Panc1 (cell line): ENCODE measurements around the gene BMI1. TPM values are rescaled to one million over a fixed set of nuclear protein-coding genes. Genes with fewer than 3 reads are reported as not detected.
"Not testable (repeated sequence)": the region's sequence is repeated elsewhere in the genome, so short reads cannot be mapped to it uniquely, and the experiment has no call there.

ENCODE experiments used
- ATAC-seq: fragments of 200-7000 bp; cut with Tn5 transposase; 2 replicates; pipeline ENCODE4 v1.9.1; 2020; ENCODE audit warnings: mild to moderate bottlenecking, moderate library complexity
- BruUV-seq: library from RNA; stranded (reverse); fragments of 400-500 nt; replicated peaks from 2 replicates; lab custom pipeline; 2021; lab: Mats Ljungman, UMichigan
- CTCF ChIA-PET: fragments of 300-600 bp; sonication (Branson Sonifier 250); formaldehyde crosslinking; loops from one replicate; lab custom pipeline; 2022; ENCODE audit warnings: antibody characterized with exemption; lab: Charles Lee
- POLR2A ChIA-PET: fragments of 300-600 bp; sonication (Branson Sonifier 250); formaldehyde crosslinking; loops from one replicate; lab custom pipeline; 2022; ENCODE audit warnings: antibody characterized with exemption; lab: Charles Lee
- DNase-seq: peaks from one replicate; pipeline ENCODE4 v3.0.0-alpha.2; 2010; ENCODE audit warnings: low read depth, low spot score
- H3K27ac ChIP-seq: 2 replicates; pipeline ENCODE4 v1.5.1; 2011; ENCODE audit warnings: mild to moderate bottlenecking, low read length, inconsistent platforms
- H3K27me3 ChIP-seq: fragments of 200-500 bp; sonication (Bioruptor generic); 2 replicates; pipeline ENCODE4 v1.6.0; 2014; ENCODE audit warnings: low read length, inconsistent platforms; ENCODE audit not compliant: control insufficient read depth, insufficient read depth
- H3K36me3 ChIP-seq: fragments of 200-500 bp; sonication (Bioruptor generic); 2 replicates; pipeline ENCODE4 v1.5.1; 2014; ENCODE audit warnings: inconsistent platforms, mild to moderate bottlenecking, low read length, moderate library complexity; ENCODE audit not compliant: control insufficient read depth, insufficient read depth
- H3K4me1 ChIP-seq: 2 replicates; pipeline ENCODE4 v1.5.1; 2011; ENCODE audit warnings: inconsistent platforms, mild to moderate bottlenecking, low read length, moderate library complexity; ENCODE audit not compliant: control insufficient read depth, insufficient read depth
- H3K4me3 ChIP-seq, 2 experiments: 2 replicates each; pipeline ENCODE4 v1.5.1; 2011 to 2012; ENCODE audit warnings: low read depth in 2 of 2, low read length in 2 of 2, mild to moderate bottlenecking in 2 of 2, inconsistent platforms in 1 of 2, moderate library complexity in 1 of 2
- H3K9me3 ChIP-seq: fragments of 200-500 bp; sonication (Bioruptor generic); 2 replicates; pipeline ENCODE4 v1.5.1; 2014; ENCODE audit warnings: low read depth, mild to moderate bottlenecking, inconsistent platforms, low read length, moderate library complexity; ENCODE audit not compliant: control insufficient read depth, insufficient read depth
- POLR2AphosphoS5 ChIP-seq: IDR thresholded peaks from 2 replicates; pipeline ENCODE4 v1.6.1; 2012; ENCODE audit warnings: mild to moderate bottlenecking, low read depth, low read length, moderate library complexity
- REST ChIP-seq, 2 experiments: IDR thresholded peaks; 2 replicates each; pipeline ENCODE4 v1.6.1; 2011 to 2012; ENCODE audit warnings: low read depth in 2 of 2, control low read depth in 1 of 2, low read length in 1 of 2, mild to moderate bottlenecking in 1 of 2, moderate library complexity in 1 of 2; ENCODE audit not compliant: insufficient read depth in 1 of 2
- SIN3A ChIP-seq: IDR thresholded peaks from 2 replicates; pipeline ENCODE4 v1.6.1; 2012; ENCODE audit warnings: low read depth, mild to moderate bottlenecking, low read length, moderate library complexity, borderline replicate concordance; ENCODE audit not compliant: insufficient read depth
- TCF7L2 ChIP-seq: IDR thresholded peaks from 2 replicates; pipeline ENCODE4 v1.6.1; 2011; ENCODE audit warnings: mild to moderate bottlenecking, low read depth, low read length, inconsistent platforms
- in situ Hi-C: cut with HindIII; loops from 2 replicates; pipeline ENCODE4 v1.10.0; 2016; ENCODE audit warnings: low sequenced_read_pairs, low pct_unique_long_range_greater_than_20kb
- intact Hi-C: fragments of 100-400 bp; cut with micrococcal nuclease; formaldehyde crosslinking; loops from one replicate; pipeline ENCODE4 v1.10.0; 2022; ENCODE audit not compliant: unreplicated experiment
- total RNA-seq: library from RNA; stranded (reverse); gene quantifications from one replicate; pipeline ENCODE4 v1.2.1, GENCODE V29; 2021; ENCODE audit not compliant: unreplicated experiment
- TF ChIP-seq, protein P1 (sequence below): fragments of 450-650 bp; IDR thresholded peaks from 2 replicates; pipeline ENCODE4 v1.5.1; 2017; ENCODE audit warnings: mild to moderate bottlenecking

The BMI1 gene
- total RNA-seq, 1 experiment from 2014 or later: 55.1 TPM

DNA sequence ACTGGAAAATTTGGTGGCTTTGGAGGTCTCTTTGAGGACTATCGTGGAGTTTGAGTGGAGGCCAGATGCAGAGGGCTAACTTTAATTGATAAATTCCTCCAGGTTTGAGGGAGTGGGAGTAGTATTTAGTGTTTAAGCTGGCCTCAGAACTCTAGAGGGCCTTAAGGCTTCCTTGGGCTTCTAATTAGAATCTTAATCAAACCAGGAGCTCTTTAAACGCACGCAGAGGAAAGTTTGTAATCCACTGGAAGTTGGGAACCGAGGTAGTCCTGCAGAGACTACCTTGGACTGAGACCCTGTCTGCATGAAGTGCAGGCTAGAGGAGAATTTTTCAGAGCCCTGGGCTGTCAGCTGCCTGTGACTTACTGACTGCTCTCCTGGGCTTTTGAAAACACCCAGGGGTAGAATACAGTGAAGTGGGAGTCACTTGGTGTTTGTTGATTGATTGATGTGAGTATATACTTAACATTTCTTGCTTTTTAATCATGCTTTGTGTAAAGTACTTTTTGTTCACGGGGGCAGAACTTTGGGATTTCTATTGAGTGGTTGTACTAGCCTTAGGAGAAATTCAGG, 30.3 kb downstream of the BMI1 start:
- Histone ChIP-seq H3K27ac (no peak overlapping the region), H3K36me3 (no peaks in the 10 kb centered on the region), H3K4me3 (no peak overlapping the region), H3K9me3 (no peaks in the 10 kb centered on the region), H3K27me3 (0 out of 2 replicates have a peak, but pooled peaks cover 2% of the 10 kb centered on the region), H3K4me1 (no peaks in the 10 kb centered on the region)
- intact Hi-C loops: no loop called here
- POLR2A ChIA-PET: no interaction called here
- in situ Hi-C loops: no loop called here
- TF ChIP-seq POLR2AphosphoS5 (no peak), TCF7L2 (no peak), REST (IDR thresholded peaks at IDR 0.05; ENCODE audit: insufficient read depth in 1 of 2, low read depth in 2 of 2, low read length in 1 of 2) (no peak), SIN3A (no peak)
- TF ChIP-seq, protein P1, sequence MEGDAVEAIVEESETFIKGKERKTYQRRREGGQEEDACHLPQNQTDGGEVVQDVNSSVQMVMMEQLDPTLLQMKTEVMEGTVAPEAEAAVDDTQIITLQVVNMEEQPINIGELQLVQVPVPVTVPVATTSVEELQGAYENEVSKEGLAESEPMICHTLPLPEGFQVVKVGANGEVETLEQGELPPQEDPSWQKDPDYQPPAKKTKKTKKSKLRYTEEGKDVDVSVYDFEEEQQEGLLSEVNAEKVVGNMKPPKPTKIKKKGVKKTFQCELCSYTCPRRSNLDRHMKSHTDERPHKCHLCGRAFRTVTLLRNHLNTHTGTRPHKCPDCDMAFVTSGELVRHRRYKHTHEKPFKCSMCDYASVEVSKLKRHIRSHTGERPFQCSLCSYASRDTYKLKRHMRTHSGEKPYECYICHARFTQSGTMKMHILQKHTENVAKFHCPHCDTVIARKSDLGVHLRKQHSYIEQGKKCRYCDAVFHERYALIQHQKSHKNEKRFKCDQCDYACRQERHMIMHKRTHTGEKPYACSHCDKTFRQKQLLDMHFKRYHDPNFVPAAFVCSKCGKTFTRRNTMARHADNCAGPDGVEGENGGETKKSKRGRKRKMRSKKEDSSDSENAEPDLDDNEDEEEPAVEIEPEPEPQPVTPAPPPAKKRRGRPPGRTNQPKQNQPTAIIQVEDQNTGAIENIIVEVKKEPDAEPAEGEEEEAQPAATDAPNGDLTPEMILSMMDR: no peak
- DNase-seq: no peak
- CTCF ChIA-PET: interaction anchor here (0.6 kb wide), 1 partner anchor 357 kb away, joined by 3 read pairs; no protein-coding TSS in a partner anchor
- no peak for ATAC-seq
- no TSS peak for BruUV-seq

- no peaks in the 10 kb centered on the region for H3K36me3 ChIP-seq
- H3K4me3 ChIP-seq: no peak overlapping the region
- H3K27ac ChIP-seq: no peak overlapping the region
- H3K9me3 ChIP-seq: no peaks in the 10 kb centered on the region
- intact Hi-C loops: no loop called here
- CTCF ChIA-PET: no interaction called here
- no peak for DNase-seq
- TF ChIP-seq POLR2AphosphoS5 (no peak), REST (IDR thresholded peaks at IDR 0.05; ENCODE audit: insufficient read depth in 1 of 2, low read depth in 2 of 2, low read length in 1 of 2) (no peak), TCF7L2 (no peak), SIN3A (no peak)
- TF ChIP-seq, protein P1: no peak
- H3K27me3 ChIP-seq: no peaks in the 10 kb centered on the region
- ATAC-seq: no peak
- BruUV-seq: no TSS peak
- no peaks in the 10 kb centered on the region for H3K4me1 ChIP-seq
- POLR2A ChIA-PET: no interaction called here
- in situ Hi-C loops: no loop called here
These were observed 35.5 kb downstream of the BMI1 start for GRCh38 chr10:22356324-22356873.

- CTCF ChIA-PET, H3K36me3 ChIP-seq, ATAC-seq, BruUV-seq, H3K27ac ChIP-seq, H3K9me3 ChIP-seq, H3K4me3 ChIP-seq, intact Hi-C loops, POLR2A ChIA-PET, in situ Hi-C loops, H3K27me3 ChIP-seq, H3K4me1 ChIP-seq, DNase-seq: not testable (repeated sequence)
These were observed 36.9 kb downstream of the BMI1 start for GRCh38 chr10:22357770-22358169.
